GM18870 (cell line): ENCODE data around the gene NEO1.
"Not testable (repeated sequence)": the region's sequence is repeated elsewhere in the genome, so short reads cannot be mapped to it uniquely, and the experiment has no call there.

Source experiments
- ATAC-seq: cut with Tn5 transposase; IDR thresholded peaks from one replicate; pipeline ENCODE4 v1.9.1; 2021; ENCODE audit warnings: moderate library complexity; ENCODE audit not compliant: unreplicated experiment

Gene NEO1

GRCh38 chr15:73296609-73297353 is 244.5 kb downstream of the NEO1 start:
- no peak for ATAC-seq

- no peak for ATAC-seq
Observed at GRCh38 chr15:73298522-73299245, 246.4 kb downstream of the NEO1 start.

- not testable (repeated sequence) for ATAC-seq
Observed at GRCh38 chr15:73300286-73300685, 248.0 kb downstream of the NEO1 start.

- no peak for ATAC-seq
Observed at GRCh38 chr15:73303636-73304035, 251.4 kb downstream of the NEO1 start.

- no peak for ATAC-seq
Observed at GRCh38 chr15:73305331-73306211, 253.3 kb downstream of the NEO1 start.

GRCh38 chr15:73308305-73308704 is 256.0 kb downstream of the NEO1 start:
- no peak for ATAC-seq

- ATAC-seq = no peak
Observed at GRCh38 chr15:73313861-73314260, 261.6 kb downstream of the NEO1 start.

- no peak for ATAC-seq
Observed at GRCh38 chr15:73317651-73318462, 265.6 kb downstream of the NEO1 start.

- ATAC-seq = no peak
Observed at GRCh38 chr15:73318463-73319351, 266.4 kb downstream of the NEO1 start.

- ATAC-seq = no peak
Observed at GRCh38 chr15:73319460-73320245, 267.4 kb downstream of the NEO1 start.

- no peak for ATAC-seq
Observed at GRCh38 chr15:73320619-73321180, 268.4 kb downstream of the NEO1 start.

GRCh38 chr15:73321496-73322450 is 269.5 kb downstream of the NEO1 start:
- ATAC-seq = no peak

GRCh38 chr15:73322665-73323373 is 270.6 kb downstream of the NEO1 start:
- no peak for ATAC-seq

- ATAC-seq = no peak
Observed at GRCh38 chr15:73323374-73323955, 271.2 kb downstream of the NEO1 start.

GRCh38 chr15:73323956-73324355 is 271.7 kb downstream of the NEO1 start:
- ATAC-seq = no peak

- ATAC-seq = no peak
Observed at GRCh38 chr15:73324496-73325170, 272.4 kb downstream of the NEO1 start.
